Activated T-cell treated with anti-CD3 and anti-CD28 coated beads, Interleukin-2, amount 50 U/mL, for 72 hours (primary cell): ENCODE results near the gene SKAP1. TPM values are rescaled to one million over a fixed set of nuclear protein-coding genes. Genes with fewer than 3 reads are reported as not detected.
"Not testable (repeated sequence)": the region's sequence is repeated elsewhere in the genome, so short reads cannot be mapped to it uniquely, and the experiment has no call there.

Experiments
- ATAC-seq, 2 donors: fragments of 150-1000 bp; cut with Tn5 transposase; replicated peaks in 1 of 2; 2 replicates each; pipeline ENCODE4 v1.10.0; 2021; ENCODE audit warnings: moderate library complexity in 2 of 2, mild to moderate bottlenecking in 1 of 2
- DNase-seq, 2 donors: peaks; one replicate each; pipeline ENCODE4 v3.0.0; 2021 to 2022; ENCODE audit warnings: mixed read lengths in 1 of 2
- H3K27ac Mint-ChIP-seq: one replicate; pipeline ENCODE4 v1.8.0; 2022; ENCODE audit warnings: mild to moderate bottlenecking, moderate library complexity, mixed read lengths
- H3K27me3 Mint-ChIP-seq: one replicate; pipeline ENCODE4 v1.8.0; 2022; ENCODE audit warnings: low read depth, mixed read lengths
- H3K36me3 Mint-ChIP-seq, 2 donors: one replicate each; pipeline ENCODE4 v1.8.0; 2022; ENCODE audit warnings: mixed read lengths in 2 of 2, mild to moderate bottlenecking in 1 of 2; ENCODE audit not compliant: insufficient read depth in 2 of 2
- H3K4me1 Mint-ChIP-seq: one replicate; pipeline ENCODE4 v1.8.0; 2022; ENCODE audit warnings: low read depth, mixed read lengths
- H3K4me3 Mint-ChIP-seq, 2 donors: one replicate each; pipeline ENCODE4 v1.8.0; 2022; ENCODE audit warnings: mild to moderate bottlenecking in 2 of 2, mixed read lengths in 2 of 2, moderate library complexity in 2 of 2
- H3K9me3 Mint-ChIP-seq, 2 donors: one replicate each; pipeline ENCODE4 v1.8.0; 2022; ENCODE audit warnings: mixed read lengths in 2 of 2
- total RNA-seq, 2 donors: library from RNA; stranded (reverse); gene quantifications; one replicate each; pipeline ENCODE4 v1.2.3, GENCODE V29; 2022

SKAP1 gene
- total RNA-seq, 2 donors from 2014 or later: 96.6 to 108 TPM

DNA sequence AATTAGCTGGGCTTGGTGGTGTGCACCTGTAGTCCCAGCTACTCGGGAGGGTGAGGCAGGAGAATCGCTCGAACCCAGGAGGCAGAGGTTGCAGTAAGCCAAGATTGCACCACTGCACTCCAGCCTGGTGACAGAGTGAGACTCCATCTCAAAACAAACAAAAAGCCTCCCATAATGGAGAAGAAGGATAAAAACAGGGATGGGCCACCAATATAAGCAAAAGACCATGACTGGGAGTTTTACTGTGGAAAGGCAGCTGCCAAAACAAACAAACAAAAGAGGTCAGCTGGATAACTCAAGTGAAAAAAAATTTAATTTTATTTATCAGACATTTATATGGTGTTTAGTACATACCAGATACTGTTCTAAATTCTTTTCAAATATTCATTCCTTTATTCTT lies 8.0 kb downstream of the SKAP1 start:
- not testable (repeated sequence) for H3K9me3 Mint-ChIP-seq, DNase-seq, H3K4me3 Mint-ChIP-seq, H3K27me3 Mint-ChIP-seq, H3K36me3 Mint-ChIP-seq, H3K27ac Mint-ChIP-seq, ATAC-seq
- H3K4me1 Mint-ChIP-seq: peaks cover 67% of the 10 kb centered on the region

DNA sequence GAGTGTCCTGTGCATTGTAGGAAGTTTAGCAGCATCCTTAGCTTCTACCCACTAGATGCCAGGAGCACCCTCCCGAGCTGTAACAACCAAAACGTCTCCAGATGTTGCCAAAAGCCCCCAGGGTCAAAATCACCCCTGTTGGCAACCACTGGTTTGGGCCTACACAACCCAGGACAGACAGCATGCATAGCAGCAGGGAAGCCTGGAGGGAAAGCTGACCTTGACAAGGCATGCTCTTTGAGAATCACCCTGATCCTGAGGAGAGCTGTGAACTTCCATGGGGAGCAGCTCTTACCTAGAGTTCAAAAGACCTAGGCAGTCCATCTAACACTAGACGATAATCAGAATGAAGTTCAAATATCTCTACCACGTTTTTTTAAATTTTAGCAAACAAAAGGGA lies 9.2 kb downstream of the SKAP1 start:
- no peak for DNase-seq
- ATAC-seq: no peak
- Mint-ChIP-seq H3K27me3 (no peaks in the 10 kb centered on the region), H3K4me3 (no peak overlapping the region), H3K4me1 (peaks cover 67% of the 10 kb centered on the region), H3K27ac (peak overlapping the region; percentile 48), H3K36me3 (peaks cover 1 to 2% of the 10 kb centered on the region in 2 donors), H3K9me3 (no peaks in the 10 kb centered on the region)

DNA sequence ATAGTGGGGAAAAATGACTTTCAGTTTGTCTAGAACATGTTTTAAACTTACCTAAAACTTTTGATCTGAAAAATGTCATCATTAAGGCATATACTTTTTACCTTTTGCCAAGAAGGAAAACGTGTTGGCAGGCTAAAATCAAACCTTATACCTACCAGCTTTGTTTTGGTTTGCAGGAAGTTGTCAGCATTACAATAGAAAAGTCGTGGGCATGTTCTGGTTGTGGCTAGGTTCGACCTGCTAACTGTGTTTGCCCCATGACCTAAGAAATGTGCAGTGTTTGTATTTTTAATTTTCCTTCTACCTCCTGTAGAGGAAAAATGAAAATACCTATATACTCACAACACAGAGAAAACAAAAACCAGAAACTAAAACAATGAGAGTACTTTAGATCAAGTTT lies 13.0 kb downstream of the SKAP1 start:
- Mint-ChIP-seq H3K27me3 (no peaks in the 10 kb centered on the region), H3K36me3 (peaks cover 1 to 2% of the 10 kb centered on the region in 2 donors), H3K9me3 (no peaks in the 10 kb centered on the region), H3K4me3 (peak overlapping the region; percentile 38 to 87), H3K4me1 (peaks cover 91% of the 10 kb centered on the region), H3K27ac (peak overlapping the region; percentile 94)
- ATAC-seq: no peak
- DNase-seq: no peak

DNA sequence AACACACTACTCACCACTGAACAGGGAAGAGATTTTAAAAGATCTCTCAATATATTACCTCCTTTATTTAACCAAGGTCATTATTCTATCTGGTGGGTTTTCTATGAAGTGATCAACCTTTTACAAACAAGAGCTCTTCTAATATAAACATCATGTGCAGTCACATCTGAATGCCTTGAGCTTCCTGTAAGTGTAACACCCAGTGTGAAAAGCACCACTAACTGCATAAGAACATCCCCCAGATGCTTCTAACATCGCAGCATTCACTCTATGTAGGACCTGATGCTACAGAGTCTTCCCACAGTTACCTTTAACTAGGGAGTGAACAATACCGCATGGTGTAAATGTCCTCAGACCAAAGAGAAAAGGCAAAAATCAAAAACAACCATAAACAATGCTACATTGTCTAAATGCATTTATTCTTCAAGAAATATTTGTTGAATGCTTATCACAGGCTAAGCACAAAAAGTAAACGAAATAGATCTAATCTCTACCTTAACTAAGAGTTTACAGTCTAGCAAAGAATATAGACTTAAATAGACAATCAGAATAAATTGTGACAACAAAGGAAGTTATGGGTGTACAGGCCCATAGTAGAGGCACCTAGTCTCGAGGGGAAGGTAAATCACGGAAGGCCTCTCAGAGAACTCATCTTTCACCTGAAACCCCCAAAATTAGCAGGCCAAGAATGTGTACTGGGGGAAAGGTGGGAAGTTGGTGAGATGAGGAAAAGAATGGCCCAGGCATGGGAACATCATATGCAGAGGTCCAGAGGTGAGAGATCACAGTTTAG lies 16.2 kb downstream of the SKAP1 start:
- ATAC-seq (peak; percentile 20 to 42), DNase-seq (no peak)
- Mint-ChIP-seq H3K27ac (peak overlapping the region; percentile 97), H3K27me3 (no peaks in the 10 kb centered on the region), H3K4me3 (peak overlapping the region; percentile 49 to 83), H3K36me3 (peaks cover 5 to 13% of the 10 kb centered on the region in 2 donors), H3K4me1 (peaks cover 91% of the 10 kb centered on the region), H3K9me3 (no peaks in the 10 kb centered on the region)

DNA sequence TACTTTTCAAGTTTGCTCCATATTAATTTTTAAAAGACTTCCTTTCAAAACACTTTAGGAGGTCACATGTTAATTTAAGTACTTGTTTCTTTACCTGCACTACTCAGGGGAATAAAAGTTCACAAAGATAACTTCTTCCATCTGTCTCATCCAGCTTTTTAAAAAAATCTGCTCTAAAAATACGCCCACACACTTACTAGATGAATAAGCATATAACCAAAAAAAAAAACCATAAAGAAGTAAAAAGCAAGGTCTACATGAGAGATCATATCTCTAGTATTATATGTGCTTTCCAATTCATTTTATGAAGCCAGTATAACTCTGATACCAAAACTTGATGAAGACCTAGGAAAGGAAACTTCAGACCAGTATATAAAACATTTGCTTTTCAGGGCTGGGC lies 17.2 kb downstream of the SKAP1 start:
- H3K4me3 Mint-ChIP-seq: peak overlapping the region; percentile 61 to 63
- peaks cover 89% of the 10 kb centered on the region for H3K4me1 Mint-ChIP-seq
- H3K9me3 Mint-ChIP-seq: no peaks in the 10 kb centered on the region
- H3K27ac Mint-ChIP-seq: peak overlapping the region; percentile 76
- ATAC-seq: peak; percentile 81 to 85
- no peaks in the 10 kb centered on the region for H3K27me3 Mint-ChIP-seq
- H3K36me3 Mint-ChIP-seq: peaks cover 5 to 14% of the 10 kb centered on the region in 2 donors
- DNase-seq: no peak

DNA sequence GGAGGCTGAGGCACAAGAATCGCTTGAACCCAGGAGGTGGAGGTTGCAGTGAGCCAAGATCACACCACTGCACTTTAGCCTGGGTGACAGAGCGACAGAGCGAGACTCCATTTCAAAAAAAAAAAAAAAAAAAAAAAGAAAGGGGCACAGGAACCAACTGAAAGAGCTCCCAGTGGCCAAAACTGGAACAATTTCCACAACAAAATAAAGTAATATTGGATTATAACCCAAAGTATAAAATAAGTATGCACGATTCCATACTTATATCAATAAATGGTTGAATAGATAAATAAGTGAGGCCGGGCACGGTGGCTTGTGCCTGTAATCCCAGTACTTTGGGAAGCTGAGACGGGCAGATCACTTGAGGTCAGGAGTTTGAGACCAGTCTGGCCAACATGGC lies 19.2 kb downstream of the SKAP1 start:
- H3K4me3 Mint-ChIP-seq, H3K27ac Mint-ChIP-seq, ATAC-seq, H3K27me3 Mint-ChIP-seq, H3K9me3 Mint-ChIP-seq, DNase-seq: not testable (repeated sequence)
- Mint-ChIP-seq H3K36me3 (peaks cover 5 to 14% of the 10 kb centered on the region in 2 donors), H3K4me1 (peaks cover 84% of the 10 kb centered on the region)

DNA sequence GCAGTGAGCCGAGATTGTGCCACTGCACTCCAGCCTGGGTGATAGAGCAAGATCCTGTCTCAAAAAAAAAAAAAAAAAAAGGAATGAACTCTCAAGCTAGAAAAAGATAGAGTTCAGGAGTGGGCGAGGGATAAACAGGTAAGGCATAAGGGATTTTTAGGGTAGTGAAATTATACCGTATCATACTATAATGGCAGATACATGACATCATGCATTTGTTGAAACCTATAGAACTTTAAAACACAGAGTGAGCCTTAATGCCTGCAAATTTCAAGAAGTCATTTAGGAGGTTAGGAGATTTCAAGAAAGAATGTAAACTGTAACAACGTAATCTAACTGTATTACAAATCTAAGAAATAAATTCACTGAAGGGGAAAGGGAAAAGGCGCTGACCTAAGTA lies 20.4 kb downstream of the SKAP1 start:
- DNase-seq (no peak), ATAC-seq (no peak)
- no peaks in the 10 kb centered on the region for H3K9me3 Mint-ChIP-seq
- peak overlapping the region in 1 of 2 donors; percentile 12 for H3K4me3 Mint-ChIP-seq
- H3K4me1 Mint-ChIP-seq: peaks cover 77% of the 10 kb centered on the region
- peaks cover 6 to 23% of the 10 kb centered on the region in 2 donors for H3K36me3 Mint-ChIP-seq
- H3K27me3 Mint-ChIP-seq: no peaks in the 10 kb centered on the region
- H3K27ac Mint-ChIP-seq: peak overlapping the region; percentile 80

DNA sequence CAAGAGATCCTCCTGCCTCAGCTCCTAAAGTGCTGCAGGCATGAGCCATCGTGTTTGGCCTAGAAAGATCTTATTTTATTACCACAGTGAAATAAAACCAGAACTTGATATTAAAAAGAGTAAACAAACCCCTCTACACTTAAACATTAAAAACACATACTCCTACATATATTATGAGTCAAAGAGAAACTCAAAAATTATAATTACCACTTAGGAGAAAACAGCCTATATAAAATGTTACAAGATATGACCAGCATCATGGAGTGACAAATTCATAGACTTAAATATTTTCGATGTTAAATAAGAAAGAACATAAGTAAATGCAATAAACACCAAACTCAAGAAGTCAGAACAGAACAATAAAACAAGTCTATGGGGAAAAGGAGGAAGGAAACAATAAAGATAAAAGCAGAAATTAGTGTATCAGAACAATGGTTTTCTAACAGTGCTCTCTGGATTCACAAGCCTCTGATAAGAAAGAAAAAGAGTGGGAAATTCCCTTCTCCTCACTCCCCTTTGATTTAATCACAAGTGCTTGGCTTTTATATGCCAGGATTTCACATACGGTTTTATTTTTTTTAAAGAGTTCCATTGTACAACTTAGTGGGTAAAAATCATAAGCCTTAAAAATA lies 23.0 kb downstream of the SKAP1 start:
- no peaks in the 10 kb centered on the region for H3K27me3 Mint-ChIP-seq
- H3K9me3 Mint-ChIP-seq: no peaks in the 10 kb centered on the region
- H3K4me3 Mint-ChIP-seq: peak overlapping the region; percentile 11 to 83
- peak; percentile 32 to 48 for ATAC-seq
- peaks cover 10 to 29% of the 10 kb centered on the region in 2 donors for H3K36me3 Mint-ChIP-seq
- peak overlapping the region; percentile 97 for H3K27ac Mint-ChIP-seq
- no peak for DNase-seq
- H3K4me1 Mint-ChIP-seq: peaks cover 58% of the 10 kb centered on the region

DNA sequence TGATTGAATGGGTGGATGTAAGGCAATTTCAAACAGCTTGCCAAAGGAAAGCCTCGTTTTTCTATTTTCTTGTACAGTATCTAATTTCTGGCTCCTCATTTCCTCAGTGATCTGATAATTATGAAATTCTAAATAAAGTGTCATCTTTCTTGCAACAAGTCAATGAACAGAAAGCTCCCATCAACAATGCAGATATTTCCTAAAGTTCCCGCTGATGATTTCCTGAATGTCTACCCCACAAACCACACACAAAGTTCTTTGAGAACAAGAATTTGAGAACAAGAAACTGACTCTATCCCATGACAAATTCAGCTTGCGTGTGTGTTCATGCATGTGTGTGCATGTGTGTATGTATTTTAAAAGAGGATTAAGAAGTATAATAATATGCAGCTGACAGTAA lies 35.2 kb downstream of the SKAP1 start:
- ATAC-seq (no peak), DNase-seq (no peak)
- no peak overlapping the region for H3K4me3 Mint-ChIP-seq
- no peaks in the 10 kb centered on the region for H3K9me3 Mint-ChIP-seq
- no peak overlapping the region for H3K27ac Mint-ChIP-seq
- H3K4me1 Mint-ChIP-seq: peaks cover 36% of the 10 kb centered on the region
- peaks cover 6 to 10% of the 10 kb centered on the region in 2 donors for H3K36me3 Mint-ChIP-seq
- H3K27me3 Mint-ChIP-seq: no peaks in the 10 kb centered on the region

DNA sequence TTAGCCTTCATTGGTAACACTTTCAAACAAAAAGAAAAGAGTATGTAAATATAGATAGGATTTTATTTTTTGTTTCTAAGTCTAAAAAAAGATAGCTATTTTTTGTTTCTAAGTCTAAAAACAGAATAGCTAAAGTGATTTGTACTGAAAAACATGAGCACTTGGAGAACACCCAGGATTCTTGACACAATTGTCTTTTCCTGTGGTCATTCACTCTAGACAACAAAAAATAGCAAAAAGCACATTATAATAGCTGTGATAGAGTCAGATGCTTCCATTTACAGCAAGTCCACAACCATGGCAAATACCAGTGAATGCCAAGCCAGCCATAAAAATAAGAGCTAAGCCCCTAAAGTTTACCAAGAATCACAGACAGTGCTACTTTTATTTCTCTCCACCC lies 36.7 kb downstream of the SKAP1 start:
- no peak overlapping the region for H3K27ac Mint-ChIP-seq
- H3K9me3 Mint-ChIP-seq: no peaks in the 10 kb centered on the region
- H3K27me3 Mint-ChIP-seq: no peaks in the 10 kb centered on the region
- no peak overlapping the region for H3K4me3 Mint-ChIP-seq
- DNase-seq (no peak), ATAC-seq (no peak)
- peaks cover 39% of the 10 kb centered on the region for H3K4me1 Mint-ChIP-seq
- peaks cover 6 to 11% of the 10 kb centered on the region in 2 donors for H3K36me3 Mint-ChIP-seq

DNA sequence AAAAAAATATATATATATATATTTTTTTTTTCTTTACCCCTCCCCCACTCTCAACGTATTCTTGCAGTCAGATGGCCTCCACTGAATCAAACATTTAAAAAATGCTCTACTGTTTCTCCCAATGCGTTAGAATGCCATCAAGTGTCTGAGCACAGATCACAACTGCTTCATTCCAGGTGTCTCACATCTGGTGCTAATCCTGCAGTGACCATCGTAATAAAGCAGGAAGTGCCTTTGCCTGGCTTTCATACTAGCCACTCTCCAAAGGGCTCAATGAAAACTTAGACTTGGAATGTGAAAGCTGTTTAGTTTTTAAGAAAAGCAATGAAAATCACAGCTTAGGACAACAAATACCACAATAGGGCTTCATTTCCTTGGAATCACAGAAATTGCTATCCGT lies 37.2 kb downstream of the SKAP1 start:
- DNase-seq (no peak), ATAC-seq (no peak)
- no peak overlapping the region for H3K27ac Mint-ChIP-seq
- H3K27me3 Mint-ChIP-seq: no peaks in the 10 kb centered on the region
- H3K36me3 Mint-ChIP-seq: peaks cover 6 to 11% of the 10 kb centered on the region in 2 donors
- H3K4me1 Mint-ChIP-seq: peaks cover 39% of the 10 kb centered on the region
- no peak overlapping the region for H3K4me3 Mint-ChIP-seq
- no peaks in the 10 kb centered on the region for H3K9me3 Mint-ChIP-seq

DNA sequence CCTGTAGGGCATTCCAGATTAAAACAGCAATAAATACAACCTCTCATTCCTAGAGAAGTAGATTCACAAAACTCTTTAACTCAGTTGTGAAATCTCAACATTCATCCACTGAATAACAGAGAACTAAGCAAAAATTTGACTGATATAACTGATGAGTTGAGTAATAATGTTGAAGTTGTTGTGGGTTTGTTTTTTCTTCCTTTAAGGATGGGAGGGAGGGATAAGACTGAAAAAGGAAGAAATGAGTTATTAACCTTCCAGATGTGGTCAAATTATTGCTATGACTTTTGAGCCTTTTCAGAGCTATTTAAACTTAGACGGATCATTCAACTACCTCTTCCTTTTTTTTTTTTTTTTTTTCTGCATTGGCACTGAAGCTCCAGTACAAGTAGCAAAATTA lies 38.6 kb downstream of the SKAP1 start:
- peak; percentile 37 to 79 for ATAC-seq
- peaks cover 6 to 14% of the 10 kb centered on the region in 2 donors for H3K36me3 Mint-ChIP-seq
- H3K27me3 Mint-ChIP-seq: no peaks in the 10 kb centered on the region
- no peak for DNase-seq
- no peak overlapping the region for H3K27ac Mint-ChIP-seq
- no peak overlapping the region for H3K4me3 Mint-ChIP-seq
- peaks cover 33% of the 10 kb centered on the region for H3K4me1 Mint-ChIP-seq
- H3K9me3 Mint-ChIP-seq: no peaks in the 10 kb centered on the region

DNA sequence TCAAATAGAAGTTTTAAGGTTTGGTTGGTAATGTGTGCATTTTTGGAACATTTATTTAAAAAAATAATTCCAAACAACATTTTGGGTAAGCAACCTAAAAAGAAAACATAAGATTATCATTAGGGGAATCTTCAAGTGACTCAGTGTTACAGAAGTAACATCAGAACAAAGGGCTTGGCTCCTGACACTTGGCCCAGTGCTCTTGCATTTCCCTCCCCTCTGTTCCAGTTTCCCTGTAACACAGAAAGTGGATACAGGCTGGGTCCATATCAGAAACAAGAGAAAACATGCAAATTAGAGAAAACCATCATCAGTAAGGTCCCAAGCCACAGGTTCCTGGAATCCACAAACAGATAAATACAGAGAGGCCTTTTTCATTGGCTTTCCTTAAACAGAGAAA lies 40.1 kb downstream of the SKAP1 start:
- no peak overlapping the region for H3K27ac Mint-ChIP-seq
- H3K36me3 Mint-ChIP-seq: peaks cover 6 to 8% of the 10 kb centered on the region in 2 donors
- peaks cover 30% of the 10 kb centered on the region for H3K4me1 Mint-ChIP-seq

More for the DNA sequence above, 40.1 kb downstream of the SKAP1 start:
- Mint-ChIP-seq H3K4me3 (no peak overlapping the region), H3K27me3 (no peaks in the 10 kb centered on the region), H3K9me3 (no peaks in the 10 kb centered on the region)
- ATAC-seq (no peak), DNase-seq (no peak)
